ENCODE results near the gene TRO. TPM values are rescaled to one million over a fixed set of nuclear protein-coding genes. Genes with fewer than 3 reads are reported as not detected.

TRO gene
- total RNA-seq = 1 to 10 TPM; 4.0 to 5.2 TPM

GRCh38 chrX:54920610-54921426 lies at the start of gene TRO:
Gene TRO, plus strand, starts transcription at chrX:54920824. Its CDS starts 1,423 bp downstream, at chrX:54922247.
- CTCF ChIA-PET = no interaction called here
- Mint-ChIP-seq H3K9me3 (no peaks in the 10 kb centered on the region), H3K4me3 (peak within 1 kb of the TSS; percentile 80), H3K36me3 (ENCODE audit: low read depth) (no peaks in the 10 kb centered on the region), H3K27ac (peak within 1 kb of the TSS; percentile 48), H3K27me3 (no peaks in the 10 kb centered on the region), H3K4me1 (ENCODE audit: low read depth) (peaks cover 11% of the 10 kb centered on the region)
- no peak for TF ChIP-seq CTCF (IDR thresholded peaks at IDR 0.05)
- intact Hi-C loops (cut with micrococcal nuclease) = no loop called here
- POLR2A ChIA-PET = no interaction called here
- DNase-seq (peak; percentile 8), ATAC-seq (no peak)

- H3K4me1 Mint-ChIP-seq (ENCODE audit: low read depth) = no peaks in the 10 kb centered on the region
- H3K27me3 Mint-ChIP-seq = peaks cover 4% of the 10 kb centered on the region
- intact Hi-C loops (cut with micrococcal nuclease) = no loop called here
- ATAC-seq (no peak), DNase-seq (no peak)
- H3K27ac Mint-ChIP-seq = no peak overlapping the region
- TF ChIP-seq CTCF (IDR thresholded peaks at IDR 0.05) = no peak
- ChIA-PET POLR2A (no interaction called here), CTCF (no interaction called here)
- H3K36me3 Mint-ChIP-seq (ENCODE audit: low read depth) = no peaks in the 10 kb centered on the region
- no peaks in the 10 kb centered on the region for H3K9me3 Mint-ChIP-seq
- H3K4me3 Mint-ChIP-seq = no peak overlapping the region
Observed at GRCh38 chrX:54885740-54886139, 34.9 kb upstream of the TRO start.

GRCh38 chrX:54891573-54891972 lies 29.1 kb upstream of the TRO start:
- ATAC-seq (peak; percentile 56), DNase-seq (peak; percentile 46)
- no peaks in the 10 kb centered on the region for H3K9me3 Mint-ChIP-seq
- CTCF ChIA-PET = interaction anchor here (0.6 to 3.6 kb wide), 10 partner anchors 10 to 1357 kb away, joined by 3 to 24 read pairs (median 4); no protein-coding TSS in a partner anchor
- H3K4me3 Mint-ChIP-seq = no peak overlapping the region
- H3K27ac Mint-ChIP-seq = no peak overlapping the region
- H3K27me3 Mint-ChIP-seq = peaks cover 4% of the 10 kb centered on the region
- intact Hi-C loops (cut with micrococcal nuclease) = loop anchor here (5.0 kb wide), 1 partner anchor 166 kb away; no protein-coding TSS in a partner anchor
- no peaks in the 10 kb centered on the region for H3K36me3 Mint-ChIP-seq (ENCODE audit: low read depth)
- TF ChIP-seq CTCF (IDR thresholded peaks at IDR 0.05) = peak; percentile 40
- POLR2A ChIA-PET = no interaction called here
- no peaks in the 10 kb centered on the region for H3K4me1 Mint-ChIP-seq (ENCODE audit: low read depth)

- intact Hi-C loops (cut with micrococcal nuclease) = loop anchor here (5.0 kb wide), 1 partner anchor 163 kb away; no protein-coding TSS in a partner anchor
- ChIA-PET CTCF (no interaction called here), POLR2A (no interaction called here)
- ATAC-seq (no peak), DNase-seq (no peak)
- peaks cover 2% of the 10 kb centered on the region for H3K27me3 Mint-ChIP-seq
- no peaks in the 10 kb centered on the region for H3K36me3 Mint-ChIP-seq (ENCODE audit: low read depth)
- no peaks in the 10 kb centered on the region for H3K9me3 Mint-ChIP-seq
- no peak overlapping the region for H3K27ac Mint-ChIP-seq
- no peak overlapping the region for H3K4me3 Mint-ChIP-seq
- H3K4me1 Mint-ChIP-seq (ENCODE audit: low read depth) = no peaks in the 10 kb centered on the region
- no peak for TF ChIP-seq CTCF (IDR thresholded peaks at IDR 0.05)
Observed at GRCh38 chrX:54894159-54894558, 26.5 kb upstream of the TRO start.

GRCh38 chrX:54909941-54910340 lies 10.7 kb upstream of the TRO start:
- TF ChIP-seq CTCF (IDR thresholded peaks at IDR 0.05) = no peak

More at GRCh38 chrX:54909941-54910340, 10.7 kb upstream of the TRO start:
- no peaks in the 10 kb centered on the region for H3K36me3 Mint-ChIP-seq (ENCODE audit: low read depth)
- H3K9me3 Mint-ChIP-seq = peaks cover 3% of the 10 kb centered on the region
- no peak overlapping the region for H3K4me3 Mint-ChIP-seq
- ChIA-PET POLR2A (no interaction called here), CTCF (no interaction called here)
- DNase-seq (no peak), ATAC-seq (no peak)
- no peak overlapping the region for H3K27ac Mint-ChIP-seq
- intact Hi-C loops (cut with micrococcal nuclease) = no loop called here
- no peaks in the 10 kb centered on the region for H3K4me1 Mint-ChIP-seq (ENCODE audit: low read depth)
- H3K27me3 Mint-ChIP-seq = no peaks in the 10 kb centered on the region
